Glutamatergic neuron (in vitro differentiated cells): Measurements from ENCODE around the gene P2RX1. TPM values are rescaled to one million over a fixed set of nuclear protein-coding genes. Genes with fewer than 3 reads are reported as not detected.
A peak's percentile ranks its signal among the peaks of the same experiment; 100 is the strongest.

Experiments used
- DNase-seq: peaks from one replicate; pipeline ENCODE4 v3.0.0; 2022
- H3K27ac Mint-ChIP-seq: one replicate; pipeline ENCODE4 v1.8.0; 2020; ENCODE audit warnings: mild to moderate bottlenecking, mixed read lengths, inconsistent platforms; ENCODE audit not compliant: unreplicated experiment
- H3K27me3 Mint-ChIP-seq: one replicate; pipeline ENCODE4 v1.8.0; 2020; ENCODE audit warnings: mild to moderate bottlenecking, moderate library complexity, mixed read lengths, inconsistent platforms; ENCODE audit not compliant: unreplicated experiment
- H3K36me3 Mint-ChIP-seq: one replicate; pipeline ENCODE4 v1.8.0; 2020; ENCODE audit warnings: mild to moderate bottlenecking, mixed read lengths, inconsistent platforms; ENCODE audit not compliant: unreplicated experiment
- H3K4me1 Mint-ChIP-seq: one replicate; pipeline ENCODE4 v1.8.0; 2020; ENCODE audit warnings: mild to moderate bottlenecking, low read depth, mixed read lengths, inconsistent platforms; ENCODE audit not compliant: unreplicated experiment
- H3K4me3 Mint-ChIP-seq: one replicate; pipeline ENCODE4 v1.8.0; 2020; ENCODE audit warnings: mild to moderate bottlenecking, mixed read lengths, inconsistent platforms; ENCODE audit not compliant: unreplicated experiment
- H3K9me3 Mint-ChIP-seq: one replicate; pipeline ENCODE4 v1.8.0; 2020; ENCODE audit warnings: mild to moderate bottlenecking, moderate library complexity, mixed read lengths, inconsistent platforms; ENCODE audit not compliant: unreplicated experiment
- total RNA-seq: library from RNA; stranded (reverse); fragmentation: NEBNext Ultra II Directional; extraction: Animal tissue kit (Norgen Biotek cat#: 25700); gene quantifications from one replicate; pipeline ENCODE4 v1.2.1, GENCODE V29; 2021; ENCODE audit not compliant: unreplicated experiment
- TF ChIP-seq, protein P1 (sequence below): fragments of 200-600 bp; sonication (generic); IDR thresholded peaks from one replicate; pipeline ENCODE4 v1.5.0; 2021; ENCODE audit not compliant: partially characterized antibody, unreplicated experiment

Gene P2RX1
- total RNA-seq, 1 donor from 2014 or later: 2.1 TPM

DNA sequence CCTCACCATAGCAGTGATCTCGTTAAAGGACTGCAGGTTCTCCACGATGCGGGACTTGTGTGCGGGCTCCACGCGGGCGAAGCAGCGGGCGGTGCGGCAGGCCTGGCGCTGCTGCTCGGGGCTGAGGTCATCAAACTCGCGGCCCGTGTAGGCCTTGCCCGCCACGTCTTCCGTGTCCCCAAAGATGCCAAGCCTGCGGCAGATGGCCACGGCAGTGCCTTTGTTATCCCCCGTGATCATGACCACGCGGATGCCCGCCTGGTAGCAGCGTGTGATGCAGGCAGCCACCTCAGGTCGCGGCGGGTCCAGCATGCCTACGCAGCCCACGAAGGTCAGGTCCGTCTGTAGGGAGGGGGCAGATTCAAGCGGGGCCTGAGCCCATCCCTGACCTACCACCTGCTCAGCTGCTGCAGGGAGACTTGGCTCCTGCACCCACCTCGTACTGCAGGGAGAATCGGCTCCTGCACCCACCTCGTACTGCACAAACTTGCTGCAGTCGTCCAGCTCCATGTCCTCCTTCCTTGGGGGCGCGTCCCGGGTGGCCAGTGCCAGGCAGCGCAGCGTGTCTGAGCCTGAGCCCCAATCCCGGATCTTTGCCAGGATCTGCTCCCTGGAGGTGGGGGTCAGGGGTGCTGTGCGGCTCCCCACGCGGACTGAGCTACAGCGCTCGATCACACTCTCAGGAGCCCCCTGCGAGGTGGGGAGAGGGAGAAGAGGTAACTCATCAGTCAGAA lies 24.9 kb upstream of the P2RX1 start:
- no peak for DNase-seq
- Mint-ChIP-seq H3K36me3 (peaks cover 13% of the 10 kb centered on the region), H3K4me3 (peak overlapping the region; percentile 46), H3K27me3 (peaks cover 15% of the 10 kb centered on the region), H3K9me3 (peaks cover 10% of the 10 kb centered on the region), H3K27ac (no peak overlapping the region), H3K4me1 (peaks cover 23% of the 10 kb centered on the region)
- TF ChIP-seq, protein P1, sequence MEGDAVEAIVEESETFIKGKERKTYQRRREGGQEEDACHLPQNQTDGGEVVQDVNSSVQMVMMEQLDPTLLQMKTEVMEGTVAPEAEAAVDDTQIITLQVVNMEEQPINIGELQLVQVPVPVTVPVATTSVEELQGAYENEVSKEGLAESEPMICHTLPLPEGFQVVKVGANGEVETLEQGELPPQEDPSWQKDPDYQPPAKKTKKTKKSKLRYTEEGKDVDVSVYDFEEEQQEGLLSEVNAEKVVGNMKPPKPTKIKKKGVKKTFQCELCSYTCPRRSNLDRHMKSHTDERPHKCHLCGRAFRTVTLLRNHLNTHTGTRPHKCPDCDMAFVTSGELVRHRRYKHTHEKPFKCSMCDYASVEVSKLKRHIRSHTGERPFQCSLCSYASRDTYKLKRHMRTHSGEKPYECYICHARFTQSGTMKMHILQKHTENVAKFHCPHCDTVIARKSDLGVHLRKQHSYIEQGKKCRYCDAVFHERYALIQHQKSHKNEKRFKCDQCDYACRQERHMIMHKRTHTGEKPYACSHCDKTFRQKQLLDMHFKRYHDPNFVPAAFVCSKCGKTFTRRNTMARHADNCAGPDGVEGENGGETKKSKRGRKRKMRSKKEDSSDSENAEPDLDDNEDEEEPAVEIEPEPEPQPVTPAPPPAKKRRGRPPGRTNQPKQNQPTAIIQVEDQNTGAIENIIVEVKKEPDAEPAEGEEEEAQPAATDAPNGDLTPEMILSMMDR: no peak

DNA sequence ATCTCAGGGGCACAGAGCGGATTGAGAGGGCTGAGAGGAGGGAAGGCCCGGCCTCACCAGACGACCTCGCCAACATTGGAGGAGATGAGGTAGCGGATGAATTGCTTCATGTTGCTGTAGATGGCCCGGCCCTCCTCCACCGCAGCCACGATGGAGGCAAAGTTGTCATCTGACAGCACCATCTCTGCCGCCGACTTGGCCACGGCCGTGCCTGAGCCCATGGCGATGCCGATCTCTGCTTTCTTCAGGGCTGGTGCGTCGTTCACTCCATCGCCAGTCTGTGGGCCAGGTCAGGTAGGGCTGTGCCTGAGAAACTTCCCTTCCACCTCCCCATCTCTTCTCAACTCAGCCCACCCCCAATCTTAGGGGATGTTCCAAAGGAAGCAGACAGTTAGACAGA lies 21.1 kb upstream of the P2RX1 start:
- no peak overlapping the region for H3K27ac Mint-ChIP-seq
- H3K4me3 Mint-ChIP-seq: no peak overlapping the region
- H3K9me3 Mint-ChIP-seq: peaks cover 5% of the 10 kb centered on the region
- peaks cover 13% of the 10 kb centered on the region for H3K36me3 Mint-ChIP-seq
- TF ChIP-seq, protein P1: no peak
- peaks cover 3% of the 10 kb centered on the region for H3K4me1 Mint-ChIP-seq
- DNase-seq: no peak
- peaks cover 7% of the 10 kb centered on the region for H3K27me3 Mint-ChIP-seq

DNA sequence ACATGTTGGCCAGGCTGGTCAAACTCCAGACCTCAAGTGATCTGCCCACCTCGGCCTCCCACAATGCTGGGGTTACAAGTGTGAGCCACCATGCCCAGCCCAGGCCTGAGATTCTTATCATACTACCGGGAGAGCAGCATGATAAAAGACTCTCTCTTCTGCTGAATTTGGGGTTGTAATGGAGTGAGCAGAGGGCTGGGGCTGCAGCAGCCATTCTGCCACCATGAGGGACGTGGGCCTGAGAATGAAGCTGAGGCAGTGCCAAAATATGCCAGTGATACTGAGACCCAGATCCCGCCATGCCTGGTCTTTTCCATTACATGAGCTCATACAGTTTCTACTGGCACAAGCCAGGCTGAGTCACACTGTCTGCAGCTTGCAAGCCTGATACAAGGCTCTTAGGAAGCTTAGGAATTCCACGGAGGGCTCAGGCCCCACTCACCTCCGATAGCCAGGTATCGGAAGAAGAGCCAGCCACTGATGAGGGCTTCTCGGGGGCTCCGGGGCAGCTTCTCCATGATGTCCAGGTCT lies 19.6 kb upstream of the P2RX1 start:
- no peak for DNase-seq
- Mint-ChIP-seq H3K27ac (no peak overlapping the region), H3K9me3 (peaks cover 5% of the 10 kb centered on the region), H3K4me3 (no peak overlapping the region), H3K27me3 (peaks cover 7% of the 10 kb centered on the region), H3K4me1 (peaks cover 3% of the 10 kb centered on the region), H3K36me3 (peaks cover 13% of the 10 kb centered on the region)
- TF ChIP-seq, protein P1: no peak

DNA sequence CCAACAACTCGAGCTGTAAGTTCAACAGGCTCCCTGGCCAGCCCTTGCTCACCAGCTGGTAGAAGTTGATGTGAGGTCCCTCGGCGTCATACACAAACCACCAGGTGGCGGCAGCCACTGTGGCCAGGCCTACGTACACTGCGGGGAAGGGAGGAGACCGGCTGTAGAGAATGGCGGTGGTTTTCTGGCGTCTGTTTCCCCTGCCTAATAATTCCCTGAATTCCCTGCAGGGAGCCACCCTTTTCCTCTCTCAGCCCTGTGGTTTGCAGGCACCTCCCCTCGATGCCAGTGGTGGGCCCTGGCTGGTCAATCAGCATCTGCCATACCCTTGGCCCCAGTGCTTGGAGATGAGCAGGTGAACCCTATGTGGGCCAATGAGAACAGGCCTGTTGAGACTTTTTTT lies 18.9 kb upstream of the P2RX1 start:
- no peak overlapping the region for H3K27ac Mint-ChIP-seq
- H3K4me1 Mint-ChIP-seq: peaks cover 3% of the 10 kb centered on the region
- peak; percentile 73 for DNase-seq
- peaks cover 5% of the 10 kb centered on the region for H3K9me3 Mint-ChIP-seq
- H3K27me3 Mint-ChIP-seq: peaks cover 7% of the 10 kb centered on the region
- H3K4me3 Mint-ChIP-seq: no peak overlapping the region
- peaks cover 12% of the 10 kb centered on the region for H3K36me3 Mint-ChIP-seq
- TF ChIP-seq, protein P1: peak; percentile 52

DNA sequence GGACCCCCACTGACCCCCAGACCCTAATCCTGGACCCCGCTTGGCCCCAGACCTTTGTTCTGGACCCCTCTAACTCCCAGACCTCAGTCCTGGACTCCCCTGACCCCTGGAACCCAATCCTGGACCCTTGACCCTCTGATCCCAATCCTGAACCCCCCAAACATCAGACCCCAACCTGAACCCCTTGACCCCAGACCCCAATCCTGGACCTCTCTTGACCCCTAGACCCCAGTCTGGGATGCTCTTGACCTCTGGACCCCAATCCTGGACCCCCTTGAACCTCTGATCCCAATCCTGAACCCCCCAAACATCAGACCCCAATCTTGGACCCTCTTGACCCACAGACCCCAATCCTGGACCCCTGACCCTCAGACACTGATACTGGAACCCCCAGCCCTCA lies 13.5 kb upstream of the P2RX1 start:
- TF ChIP-seq, protein P1: no peak
- H3K4me3 Mint-ChIP-seq: no peak overlapping the region
- H3K27me3 Mint-ChIP-seq: peaks cover 5% of the 10 kb centered on the region
- no peaks in the 10 kb centered on the region for H3K36me3 Mint-ChIP-seq
- H3K4me1 Mint-ChIP-seq: peaks cover 11% of the 10 kb centered on the region
- peaks cover 4% of the 10 kb centered on the region for H3K9me3 Mint-ChIP-seq
- no peak overlapping the region for H3K27ac Mint-ChIP-seq
- DNase-seq: no peak
